Left lung (tissue), 10 donors: ENCODE data around the gene RNF19B. TPM values are rescaled to one million over a fixed set of nuclear protein-coding genes. Genes with fewer than 3 reads are reported as not detected.

ENCODE experiments used
- ATAC-seq: fragments of 200-7000 bp; cut with Tn5 transposase; one replicate; pipeline ENCODE4 v1.9.1; 2020; ENCODE audit warnings: moderate library complexity
- DNase-seq, 4 donors: peaks; one replicate each; pipeline ENCODE4 v3.0.0-alpha.2; 2013 to 2020
- H3K27ac ChIP-seq, 2 donors: fragments of 200-600 bp; sonication (generic) in 1 of 2; one replicate each; pipeline versions ENCODE4 v1.5.0 to v1.8.0; 2020 to 2021
- H3K27me3 ChIP-seq, 2 donors: fragments of 200-600 bp; sonication (generic) in 1 of 2; one replicate each; pipeline versions ENCODE4 v1.5.0 to v1.8.0; 2020 to 2021
- H3K36me3 ChIP-seq, 2 donors: fragments of 200-600 bp; sonication (generic) in 1 of 2; one replicate each; pipeline versions ENCODE4 v1.5.0 to v1.8.0; 2020 to 2021
- H3K4me1 ChIP-seq, 2 donors: fragments of 200-600 bp; one replicate each; pipeline ENCODE4 v1.8.0; 2021
- H3K4me3 ChIP-seq, 2 donors: fragments of 200-600 bp; sonication (generic) in 1 of 2; one replicate each; pipeline versions ENCODE4 v1.5.0 to v1.8.0; 2020 to 2021; ENCODE audit warnings: mild to moderate bottlenecking in 1 of 2
- H3K9me3 ChIP-seq, 2 donors: fragments of 200-600 bp; sonication (generic) in 1 of 2; one replicate each; pipeline versions ENCODE4 v1.5.0 to v1.8.0; 2020 to 2021
- CTCF ChIP-seq, 2 donors: fragments of 200-600 bp; sonication (generic) in 1 of 2; IDR thresholded peaks; one replicate each; pipeline versions ENCODE4 v1.5.0 to v1.8.0; 2021; ENCODE audit warnings: antibody characterized with exemption in 2 of 2
- intact Hi-C, 2 donors: fragments of 100-400 bp; cut with DNase I; formaldehyde crosslinking; loops; one replicate each; pipeline versions ENCODE4 v1.11.2 to v1.14.2; 2022
- polyA plus RNA-seq, 6 donors: library from polyadenylated mRNA; unstranded; fragments of 120-200 nt; gene quantifications; one replicate each; pipeline ENCODE4 v1.2.1, GENCODE V29; 2013; ENCODE audit not compliant: insufficient read length in 6 of 6
- total RNA-seq, 2 donors: library from RNA; stranded (reverse); fragmentation: NEBNext Ultra II Directional; extraction: Animal tissue kit (Norgen Biotek cat#: 25700); gene quantifications; one replicate each; pipeline ENCODE4 v1.2.1, GENCODE V29; 2021
- donor health status: DM: no; HTN: yes; CAD: no.
- donor health status: DM: no; HTN: no; CAD: no.

RNF19B gene
- total and polyA plus RNA-seq, 8 donors = 11.8 to 46.0 (median 12.9) TPM

GRCh38 chr1:32899586-32900296 lies 64.9 kb downstream of the RNF19B start:
- Histone ChIP-seq H3K9me3 (no peaks in the 10 kb centered on the region), H3K36me3 (no peaks in the 10 kb centered on the region), H3K4me1 (peaks cover 7 to 11% of the 10 kb centered on the region in 2 donors), H3K27me3 (peaks cover 5 to 69% of the 10 kb centered on the region in 2 donors), H3K4me3 (no peak overlapping the region), H3K27ac (no peak overlapping the region)
- no peak for DNase-seq
- no peak for ATAC-seq
- intact Hi-C loops = no loop called here
- no peak for TF ChIP-seq CTCF (IDR thresholded peaks at IDR 0.05)

- H3K4me1 ChIP-seq = peaks cover 7 to 11% of the 10 kb centered on the region in 2 donors
- H3K27me3 ChIP-seq = peaks cover 5 to 76% of the 10 kb centered on the region in 2 donors
- no peak overlapping the region for H3K27ac ChIP-seq
- no peak overlapping the region for H3K4me3 ChIP-seq
- H3K9me3 ChIP-seq = no peaks in the 10 kb centered on the region
- ATAC-seq = no peak
- H3K36me3 ChIP-seq = no peaks in the 10 kb centered on the region
- intact Hi-C loops = no loop called here
- TF ChIP-seq CTCF (IDR thresholded peaks at IDR 0.05) = no peak
- DNase-seq = no peak
Observed at GRCh38 chr1:32898958-32899357, 65.7 kb downstream of the RNF19B start.

GRCh38 chr1:32898056-32898455 lies 66.6 kb downstream of the RNF19B start:
- Histone ChIP-seq H3K4me1 (peaks cover 7 to 19% of the 10 kb centered on the region in 2 donors), H3K36me3 (no peaks in the 10 kb centered on the region), H3K27me3 (peaks cover 7 to 79% of the 10 kb centered on the region in 2 donors), H3K9me3 (no peaks in the 10 kb centered on the region), H3K27ac (no peak overlapping the region), H3K4me3 (no peak overlapping the region)
- intact Hi-C loops = no loop called here
- no peak for TF ChIP-seq CTCF (IDR thresholded peaks at IDR 0.05)
- DNase-seq (no peak), ATAC-seq (no peak)

- intact Hi-C loops = no loop called here
- no peak overlapping the region for H3K27ac ChIP-seq
- no peak for ATAC-seq
- peaks cover 14 to 79% of the 10 kb centered on the region in 2 donors for H3K27me3 ChIP-seq
- no peak overlapping the region for H3K4me3 ChIP-seq
- peaks cover 7 to 24% of the 10 kb centered on the region in 2 donors for H3K4me1 ChIP-seq
- no peaks in the 10 kb centered on the region for H3K36me3 ChIP-seq
- no peak for TF ChIP-seq CTCF (IDR thresholded peaks at IDR 0.05)
- no peaks in the 10 kb centered on the region for H3K9me3 ChIP-seq
- no peak for DNase-seq
Observed at GRCh38 chr1:32897082-32898049, 67.2 kb downstream of the RNF19B start.

GRCh38 chr1:32896451-32896850 lies 68.2 kb downstream of the RNF19B start:
- H3K9me3 ChIP-seq = no peaks in the 10 kb centered on the region
- no peaks in the 10 kb centered on the region for H3K36me3 ChIP-seq
- no peak for TF ChIP-seq CTCF (IDR thresholded peaks at IDR 0.05)
- H3K4me1 ChIP-seq = peaks cover 7 to 24% of the 10 kb centered on the region in 2 donors
- DNase-seq (peak in 1 of 4 donors; percentile 52), ATAC-seq (no peak)
- H3K27ac ChIP-seq = no peak overlapping the region
- intact Hi-C loops = no loop called here
- H3K4me3 ChIP-seq = no peak overlapping the region
- peaks cover 17 to 79% of the 10 kb centered on the region in 2 donors for H3K27me3 ChIP-seq
